K562 (cell line): ENCODE data around the gene ATP6V0D1. TPM values are rescaled to one million over a fixed set of nuclear protein-coding genes. Genes with fewer than 3 reads are reported as not detected.

Source experiments
- ATAC-seq: fragments of 200-7000 bp; cut with Tn5 transposase; 3 replicates; pipeline ENCODE4 v1.9.1; 2020; ENCODE audit warnings: moderate library complexity
- BruUV-seq: library from RNA; stranded (reverse); fragments of 400-500 nt; replicated peaks from 2 replicates; lab custom pipeline; 2021; lab: Mats Ljungman, UMichigan
- CTCF ChIA-PET: fragments of 300-600 bp; formaldehyde crosslinking; extraction: SDS; loops from one replicate; lab custom pipeline; 2021; ENCODE audit warnings: low intra/inter-chr PET ratio; lab: Yijun Ruan, JAX
- POLR2A ChIA-PET: fragments of 300-600, 350-650 bp; sonication (Branson Sonifier 250); formaldehyde crosslinking; extraction: SDS; loops from one replicate; lab custom pipeline; 2021; ENCODE audit warnings: antibody characterized with exemption, inconsistent platforms; lab: Yijun Ruan, JAX
- DNase-seq, 4 experiments: peaks; one replicate each; pipeline versions ENCODE4 v3.0.0 to v3.0.0-alpha.2; 2011 to 2018; ENCODE audit warnings: low spot score in 3 of 4, mixed read lengths in 3 of 4; ENCODE audit errors: extremely low read depth in 1 of 4
- FAIRE-seq: peaks from 2 replicates; lab custom pipeline; 2011; peaks lifted over from hg19 to GRCh38; lab: Jason Lieb, UNC
- H2AFZ ChIP-seq: 2 replicates; pipeline ENCODE4 v1.6.0; 2011; ENCODE audit warnings: low read depth, low read length, control low read depth, inconsistent platforms
- H3K27ac ChIP-seq: fragments of 200-600 bp; 3 replicates; pipeline ENCODE4 v1.8.0; 2011; ENCODE audit warnings: low read depth, mild to moderate bottlenecking, control low read depth, inconsistent platforms, low read length, moderate library complexity, mixed read lengths; ENCODE audit errors: extremely low read depth
- H3K27me3 ChIP-seq, 2 experiments: fragments of 300-600 bp in 1 of 2; 2 replicates in 1 of 2; 3 replicates in 1 of 2; pipeline versions ENCODE4 v1.6.0 to v1.8.0; 2011; ENCODE audit warnings: inconsistent platforms in 2 of 2, low read length in 2 of 2, mild to moderate bottlenecking in 1 of 2, mixed read lengths in 1 of 2, moderate library complexity in 1 of 2; ENCODE audit not compliant: control insufficient read depth in 2 of 2, insufficient read depth in 2 of 2
- H3K36me3 ChIP-seq: fragments of 300-600 bp; 3 replicates; pipeline ENCODE4 v1.8.0; 2011; ENCODE audit warnings: mild to moderate bottlenecking, low read length, inconsistent platforms; ENCODE audit not compliant: control insufficient read depth, insufficient read depth
- H3K4me1 ChIP-seq, 2 experiments: fragments of 200-600 bp in 1 of 2; replicated peaks in 1 of 2; 2 replicates in 1 of 2; 3 replicates in 1 of 2; pipeline versions ENCODE4 v1.5.1 to v1.8.0; 2011; ENCODE audit warnings: inconsistent platforms in 2 of 2, low read length in 2 of 2, mild to moderate bottlenecking in 1 of 2, mixed read lengths in 1 of 2, moderate library complexity in 1 of 2; ENCODE audit not compliant: control insufficient read depth in 2 of 2, insufficient read depth in 2 of 2
- H3K4me2 ChIP-seq: 2 replicates; pipeline ENCODE4 v1.6.1; 2011; ENCODE audit warnings: low read length, control low read depth, inconsistent platforms, mixed read lengths; ENCODE audit not compliant: insufficient read depth
- H3K4me3 ChIP-seq: fragments of 200-600 bp; sonication (generic), shearing (Covaris generic); 2 replicates; pipeline ENCODE4 v1.5.1; 2016; ENCODE audit warnings: control low read depth, inconsistent platforms
- H3K79me2 ChIP-seq: fragments of 200-600 bp; 3 replicates; pipeline ENCODE4 v1.8.0; 2011; ENCODE audit warnings: low read length, inconsistent platforms; ENCODE audit not compliant: control insufficient read depth, insufficient read depth
- H3K9ac ChIP-seq, 2 experiments: 2 replicates each; pipeline versions ENCODE4 v1.6.0 to v1.6.1; 2011; ENCODE audit warnings: low read depth in 2 of 2, low read length in 2 of 2, control low read depth in 1 of 2, inconsistent platforms in 1 of 2, mild to moderate bottlenecking in 1 of 2, mixed read lengths in 1 of 2; ENCODE audit not compliant: insufficient read depth in 1 of 2
- H3K9me1 ChIP-seq: one replicate; pipeline ENCODE4 v1.6.0; 2011; ENCODE audit warnings: inconsistent platforms, mild to moderate bottlenecking, low read length, moderate library complexity; ENCODE audit not compliant: control insufficient read depth, insufficient read depth
- H3K9me3 ChIP-seq: replicated peaks from 2 replicates; pipeline ENCODE4 v1.5.1; 2011; ENCODE audit warnings: low read depth, low read length, inconsistent platforms; ENCODE audit not compliant: control insufficient read depth, insufficient read depth
- H4K20me1 ChIP-seq: replicated peaks from 2 replicates; pipeline ENCODE4 v1.6.1; 2011; ENCODE audit warnings: low read length, inconsistent platforms, mixed read lengths; ENCODE audit not compliant: control insufficient read depth, insufficient read depth
- BCOR ChIP-seq: fragments of 450-650 bp; IDR thresholded peaks from 2 replicates; pipeline ENCODE4 v1.6.1; 2016
- BDP1 ChIP-seq: IDR thresholded peaks from 3 replicates; pipeline ENCODE4 v1.6.1; 2011; ENCODE audit not compliant: insufficient read length, insufficient read depth
- MCM5 ChIP-seq: fragments of 450-650 bp; IDR thresholded peaks from 2 replicates; pipeline ENCODE4 v1.6.1; 2016; ENCODE audit warnings: low read depth
- NCOA6 ChIP-seq: fragments of 450-650 bp; IDR thresholded peaks from 2 replicates; pipeline ENCODE4 v1.6.1; 2017; ENCODE audit warnings: mild to moderate bottlenecking
- PTTG1 ChIP-seq: fragments of 450-650 bp; IDR thresholded peaks from 2 replicates; pipeline ENCODE4 v1.6.1; 2016; ENCODE audit warnings: low read depth, mild to moderate bottlenecking, missing genetic modification characterization, missing compliant biosample characterization
- PURB ChIP-seq: sonication (generic); formaldehyde crosslinking; IDR thresholded peaks from 2 replicates; pipeline ENCODE4 v1.9.0; 2021; ENCODE audit warnings: low read depth, mild to moderate bottlenecking, missing genetic modification reagents
- WGBS: fragments of 100-300 bp; shearing (Covaris generic); methylation state at CpG from one replicate; pipeline ENCODE4 v1.1.6; 2016; ENCODE audit warnings: low coverage, mixed read lengths; ENCODE audit not compliant: insufficient coverage; ENCODE audit errors: missing lambda C conversion rate; 5-methylcytosine and 5-hydroxymethylcytosine counted together
- in situ Hi-C: fragments of 300-500 bp; cut with MboI; formaldehyde crosslinking; loops from 4 replicates; pipeline ENCODE4 v1.15.0; 2018; ENCODE audit warnings: inconsistent platforms, mixed read lengths
- intact Hi-C: fragments of 100-400 bp; cut with micrococcal nuclease; formaldehyde crosslinking; loops from 2 replicates; pipeline ENCODE4 v1.14.2; 2022
- polyA plus RNA-seq, 8 experiments: library from polyadenylated mRNA; depleted of rRNA in 4 of 8; stranded (reverse) in 5 of 8; unstranded in 3 of 8; fragments of >200 nt; fragmentation: Nextera tagmentation in 2 of 8; fragmentation: Illumina TruSeq in 1 of 8; extraction: Ambion mirVana in 2 of 8; extraction: Trizol in 1 of 8; gene quantifications; 2 replicates each; pipeline versions ENCODE4 v1.2.1 to v1.2.3, GENCODE V29; 2011 to 2014; ENCODE audit warnings: inconsistent platforms in 1 of 8, missing spikeins in 1 of 8
- total RNA-seq, 7 experiments: library from RNA; depleted of rRNA in 6 of 7; stranded (reverse); fragments of >200 nt in 6 of 7; fragmentation: Illumina TruSeq in 2 of 7; extraction: Trizol in 2 of 7; gene quantifications; 2 replicates each; pipeline versions ENCODE4 v1.2.1 to v1.2.3, GENCODE V29; 2011 to 2021; ENCODE audit warnings: low replicate concordance in 1 of 7
- TF ChIP-seq, protein P1 (sequence below): sonication (generic); formaldehyde crosslinking; IDR thresholded peaks from 2 replicates; pipeline ENCODE4 v1.8.0; 2022; ENCODE audit warnings: mild to moderate bottlenecking, missing genetic modification reagents
- TF ChIP-seq, protein P2 (sequence below): sonication (generic); formaldehyde crosslinking; IDR thresholded peaks from 2 replicates; pipeline ENCODE4 v1.8.1; 2023; ENCODE audit warnings: mild to moderate bottlenecking, missing genetic modification reagents

The ATP6V0D1 gene
- total and polyA plus RNA-seq, 9 of the 15 experiments (the other 6 are each of a cell fraction or from before 2014, with no cell fraction given) = 23.2 to 69.7 (median 45.6) TPM

DNA sequence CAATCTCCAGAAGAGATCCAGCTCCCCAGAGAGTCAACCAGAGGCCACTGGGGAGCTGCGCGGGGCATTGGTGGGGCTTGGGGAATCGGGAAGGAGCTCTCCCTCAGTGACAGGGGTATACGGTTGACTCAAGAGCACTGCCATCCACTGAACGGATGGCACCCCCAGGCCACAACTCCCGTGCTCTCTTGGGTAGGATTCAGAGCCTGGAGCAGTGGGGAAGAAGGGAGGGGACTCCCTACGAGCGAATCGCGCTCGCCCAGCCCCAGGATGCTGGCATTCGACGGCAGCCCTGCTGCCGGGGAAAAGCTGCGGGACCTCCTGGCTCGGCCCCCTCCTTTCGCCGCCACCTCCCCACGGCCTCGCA, 87.2 kb downstream of the ATP6V0D1 start:
- Histone ChIP-seq H3K27ac (no peak overlapping the region), H3K36me3 (no peaks in the 10 kb centered on the region), H3K9me3 (no peaks in the 10 kb centered on the region), H4K20me1 (no peaks in the 10 kb centered on the region), H3K4me1 (peaks cover 19 to 83% of the 10 kb centered on the region in 2 experiments)
- WGBS = 40% methylated on average over 15 of the region's 20 CpGs
- CTCF ChIA-PET = interaction anchor here (0.9 kb wide), 1 partner anchor 21 kb away, joined by 5 read pairs; no protein-coding TSS in a partner anchor
- in situ Hi-C loops = no loop called here
- no peak for ATAC-seq
- DNase-seq = no peak
- TF ChIP-seq, protein P1, sequence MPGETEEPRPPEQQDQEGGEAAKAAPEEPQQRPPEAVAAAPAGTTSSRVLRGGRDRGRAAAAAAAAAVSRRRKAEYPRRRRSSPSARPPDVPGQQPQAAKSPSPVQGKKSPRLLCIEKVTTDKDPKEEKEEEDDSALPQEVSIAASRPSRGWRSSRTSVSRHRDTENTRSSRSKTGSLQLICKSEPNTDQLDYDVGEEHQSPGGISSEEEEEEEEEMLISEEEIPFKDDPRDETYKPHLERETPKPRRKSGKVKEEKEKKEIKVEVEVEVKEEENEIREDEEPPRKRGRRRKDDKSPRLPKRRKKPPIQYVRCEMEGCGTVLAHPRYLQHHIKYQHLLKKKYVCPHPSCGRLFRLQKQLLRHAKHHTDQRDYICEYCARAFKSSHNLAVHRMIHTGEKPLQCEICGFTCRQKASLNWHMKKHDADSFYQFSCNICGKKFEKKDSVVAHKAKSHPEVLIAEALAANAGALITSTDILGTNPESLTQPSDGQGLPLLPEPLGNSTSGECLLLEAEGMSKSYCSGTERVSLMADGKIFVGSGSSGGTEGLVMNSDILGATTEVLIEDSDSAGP (CRISPR knock-in tag) = no peak
- peak; percentile 63; the same call in 1 of the 2 replicates for TF ChIP-seq NCOA6
- TF ChIP-seq BCOR = no peak
- TF ChIP-seq, protein P2, sequence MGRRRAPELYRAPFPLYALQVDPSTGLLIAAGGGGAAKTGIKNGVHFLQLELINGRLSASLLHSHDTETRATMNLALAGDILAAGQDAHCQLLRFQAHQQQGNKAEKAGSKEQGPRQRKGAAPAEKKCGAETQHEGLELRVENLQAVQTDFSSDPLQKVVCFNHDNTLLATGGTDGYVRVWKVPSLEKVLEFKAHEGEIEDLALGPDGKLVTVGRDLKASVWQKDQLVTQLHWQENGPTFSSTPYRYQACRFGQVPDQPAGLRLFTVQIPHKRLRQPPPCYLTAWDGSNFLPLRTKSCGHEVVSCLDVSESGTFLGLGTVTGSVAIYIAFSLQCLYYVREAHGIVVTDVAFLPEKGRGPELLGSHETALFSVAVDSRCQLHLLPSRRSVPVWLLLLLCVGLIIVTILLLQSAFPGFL (CRISPR knock-in tag) = no peak
- TF ChIP-seq MCM5 = no peak
- no peak for TF ChIP-seq PURB (CRISPR knock-in tag)
- no peak for TF ChIP-seq BDP1
- TF ChIP-seq PTTG1 = no peak
- TF ChIP-seq, all 486 proteins: peak for 1
- no TSS peak for BruUV-seq
- no peaks in the 10 kb centered on the region for H3K79me2 ChIP-seq
- POLR2A ChIA-PET = interaction anchor here (0.7 to 1.5 kb wide), 2 partner anchors 12 to 70 kb away, joined by 3 read pairs; no protein-coding TSS in a partner anchor
- no peak overlapping the region for H3K4me3 ChIP-seq
- no peaks in the 10 kb centered on the region for H3K9me1 ChIP-seq
- intact Hi-C loops = loop anchor here (10.0 kb wide), 1 partner anchor 49 kb away; no protein-coding TSS in a partner anchor
- peak overlapping the region; percentile 19 for H3K4me2 ChIP-seq
- peak overlapping the region; percentile 84 for H2AFZ ChIP-seq
- peaks cover 2 to 39% of the 10 kb centered on the region in 2 experiments; a peak in 3 of 5 replicates for H3K27me3 ChIP-seq
- FAIRE-seq = no peak
- peak overlapping the region in 1 of 2 experiments; percentile 82; a peak in 2 of 4 replicates for H3K9ac ChIP-seq
